ENCODE measurements around the gene MOGAT3. TPM values are rescaled to one million over a fixed set of nuclear protein-coding genes. Genes with fewer than 3 reads are reported as not detected.

The MOGAT3 gene
- total RNA-seq, 4 donors from 2014 or later = not detected

- no peak for ATAC-seq
- peak overlapping the region; percentile 39 to 95 for H3K4me3 ChIP-seq
- H3K27ac ChIP-seq = peak overlapping the region in 3 of 4 donors; percentile 90 to 97 (median 94)
- peaks cover 0 to 59% (median 20%) of the 10 kb centered on the region in 3 donors for H3K4me1 ChIP-seq
- TF ChIP-seq, protein P1, sequence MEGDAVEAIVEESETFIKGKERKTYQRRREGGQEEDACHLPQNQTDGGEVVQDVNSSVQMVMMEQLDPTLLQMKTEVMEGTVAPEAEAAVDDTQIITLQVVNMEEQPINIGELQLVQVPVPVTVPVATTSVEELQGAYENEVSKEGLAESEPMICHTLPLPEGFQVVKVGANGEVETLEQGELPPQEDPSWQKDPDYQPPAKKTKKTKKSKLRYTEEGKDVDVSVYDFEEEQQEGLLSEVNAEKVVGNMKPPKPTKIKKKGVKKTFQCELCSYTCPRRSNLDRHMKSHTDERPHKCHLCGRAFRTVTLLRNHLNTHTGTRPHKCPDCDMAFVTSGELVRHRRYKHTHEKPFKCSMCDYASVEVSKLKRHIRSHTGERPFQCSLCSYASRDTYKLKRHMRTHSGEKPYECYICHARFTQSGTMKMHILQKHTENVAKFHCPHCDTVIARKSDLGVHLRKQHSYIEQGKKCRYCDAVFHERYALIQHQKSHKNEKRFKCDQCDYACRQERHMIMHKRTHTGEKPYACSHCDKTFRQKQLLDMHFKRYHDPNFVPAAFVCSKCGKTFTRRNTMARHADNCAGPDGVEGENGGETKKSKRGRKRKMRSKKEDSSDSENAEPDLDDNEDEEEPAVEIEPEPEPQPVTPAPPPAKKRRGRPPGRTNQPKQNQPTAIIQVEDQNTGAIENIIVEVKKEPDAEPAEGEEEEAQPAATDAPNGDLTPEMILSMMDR (IDR thresholded peaks at IDR 0.05) = no peak
- TF ChIP-seq POLR2AphosphoS5 (IDR thresholded peaks at IDR 0.05) (no peak), EP300 (IDR thresholded peaks at IDR 0.05) (no peak), POLR2A (IDR thresholded peaks at IDR 0.05) (no peak)
- no peaks in the 10 kb centered on the region for H3K27me3 ChIP-seq
- 10 to 23% methylated on average over 7 to 18 of the region's 26 CpGs for WGBS, 2 donors (ENCODE audit: low coverage in 1 of 2)
- H3K36me3 ChIP-seq = peaks cover 0 to 49% of the 10 kb centered on the region in 2 donors
- H3K9me3 ChIP-seq = no peaks in the 10 kb centered on the region
These were observed 17.6 kb upstream of the MOGAT3 start for GRCh38 chr7:101218236-101219125.

DNA sequence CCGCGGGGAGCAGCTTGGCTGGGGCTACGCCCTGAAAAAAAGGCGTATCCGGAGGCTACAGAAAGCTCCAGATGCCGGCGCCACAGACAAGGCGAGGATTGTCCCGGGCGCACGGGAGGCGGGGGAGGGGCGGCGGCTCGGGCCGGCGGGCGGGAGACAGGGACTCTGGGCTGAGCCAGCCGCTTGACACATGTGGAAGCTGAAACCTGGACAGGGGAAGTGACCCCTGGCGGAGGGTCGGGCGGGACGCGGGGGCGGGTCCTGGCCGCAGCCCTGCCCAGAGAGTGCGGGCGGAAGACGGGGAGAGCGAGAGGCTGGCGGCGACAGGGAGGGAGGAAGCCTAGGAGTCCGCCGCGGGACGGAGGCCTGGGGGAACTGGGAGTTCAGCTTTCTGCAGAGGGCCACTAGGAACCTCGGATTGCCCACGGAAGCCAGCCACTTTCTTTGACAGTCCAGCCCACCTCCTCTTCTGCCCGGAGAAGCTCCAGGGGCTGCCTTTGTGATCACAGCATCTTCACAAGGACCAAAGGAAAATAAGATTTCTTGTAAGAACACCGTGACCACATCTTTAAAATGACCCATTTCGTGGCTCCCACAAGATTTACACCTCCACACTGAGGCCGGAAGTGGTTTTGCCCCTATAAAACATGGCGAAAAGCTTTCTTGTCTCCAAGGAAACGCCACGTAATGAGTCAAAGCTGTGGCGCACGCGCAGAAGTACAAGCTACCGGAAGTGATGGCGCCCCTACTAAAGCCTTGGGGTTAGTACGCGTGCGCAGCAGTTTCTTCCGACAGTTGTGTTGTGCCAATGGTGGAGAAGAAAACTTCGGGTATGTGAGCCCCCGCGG, 16.8 kb upstream of the MOGAT3 start, which contains the start of the genes PLOD3 and ZNHIT1:
Gene PLOD3 (minus strand): TSS at position 194 of the 848 bp plus-strand sequence. CDS start 307 bp downstream, outside the sequence.
Gene ZNHIT1 (plus strand): TSS at position 778 of the 848 bp plus-strand sequence. CDS start 31 bp downstream, at position 809.
- peak; percentile 94 for ATAC-seq
- peak; percentile 8 to 35 for TF ChIP-seq POLR2A (IDR thresholded peaks at IDR 0.05)
- TF ChIP-seq POLR2AphosphoS5 (IDR thresholded peaks at IDR 0.05) = peak; percentile 61
- TF ChIP-seq, protein P1 (IDR thresholded peaks at IDR 0.05) = peak in 2 of 4 experiments; percentile 23 to 56
- TF ChIP-seq EP300 (IDR thresholded peaks at IDR 0.05) = no peak
- H3K9me3 ChIP-seq = no peaks in the 10 kb centered on the region

GRCh38 chr7:101216860-101217387, 16.1 kb upstream of the MOGAT3 start:
- TF ChIP-seq POLR2AphosphoS5 (IDR thresholded peaks at IDR 0.05) = no peak
- no peak for TF ChIP-seq EP300 (IDR thresholded peaks at IDR 0.05)
- TF ChIP-seq, protein P1 (IDR thresholded peaks at IDR 0.05) = no peak
- TF ChIP-seq POLR2A (IDR thresholded peaks at IDR 0.05) = no peak
- Histone ChIP-seq H3K4me3 (peak overlapping the region; percentile 39 to 95), H3K9me3 (no peaks in the 10 kb centered on the region), H3K27me3 (no peaks in the 10 kb centered on the region), H3K36me3 (peaks cover 0 to 49% of the 10 kb centered on the region in 2 donors), H3K27ac (peak overlapping the region; percentile 73 to 97 (median 92)), H3K4me1 (peaks cover 0 to 53% (median 20%) of the 10 kb centered on the region in 3 donors)
- ATAC-seq = no peak
- WGBS, 2 donors (ENCODE audit: low coverage in 1 of 2) = 0% methylated on average over 2 of the region's 34 CpGs; no CpG with 5 or more reads in 1 of the 2 donors

More for the DNA sequence above, 16.8 kb upstream of the MOGAT3 start, which contains the start of the genes PLOD3 and ZNHIT1:
- peaks cover 0 to 59% (median 20%) of the 10 kb centered on the region in 3 donors for H3K4me1 ChIP-seq
- no peaks in the 10 kb centered on the region for H3K27me3 ChIP-seq
- H3K27ac ChIP-seq = peak within 1 kb of the TSS; percentile 73 to 97 (median 92)
- 0% methylated on average over 5 to 22 of the region's 57 CpGs for WGBS, 2 donors (ENCODE audit: low coverage in 1 of 2)
- peaks cover 0 to 49% of the 10 kb centered on the region in 2 donors for H3K36me3 ChIP-seq
- H3K4me3 ChIP-seq = peak within 1 kb of the TSS; percentile 39 to 95

- Histone ChIP-seq H3K27me3 (no peaks in the 10 kb centered on the region), H3K9me3 (no peaks in the 10 kb centered on the region), H3K4me3 (peak overlapping the region; percentile 39 to 95), H3K36me3 (peaks cover 0 to 49% of the 10 kb centered on the region in 2 donors), H3K27ac (peak overlapping the region in 3 of 4 donors; percentile 90 to 97 (median 94)), H3K4me1 (peaks cover 0 to 52% (median 20%) of the 10 kb centered on the region in 3 donors)
- WGBS, 2 donors (ENCODE audit: low coverage in 1 of 2) = 8 to 52% methylated on average over 9 to 14 of the region's 31 CpGs
- TF ChIP-seq, protein P1 (IDR thresholded peaks at IDR 0.05) = no peak
- TF ChIP-seq POLR2A (IDR thresholded peaks at IDR 0.05) (no peak), EP300 (IDR thresholded peaks at IDR 0.05) (no peak), POLR2AphosphoS5 (IDR thresholded peaks at IDR 0.05) (no peak)
- ATAC-seq = no peak
These were observed 15.4 kb upstream of the MOGAT3 start for GRCh38 chr7:101216001-101216859.

All from gastroesophageal sphincter (tissue), 4 donors.